CD4-positive, CD25-positive, alpha-beta regulatory T cell (primary cell): Measurements from ENCODE around the gene MINK1. TPM values are rescaled to one million over a fixed set of nuclear protein-coding genes. Genes with fewer than 3 reads are reported as not detected.
"Not testable (repeated sequence)": the region's sequence is repeated elsewhere in the genome, so short reads cannot be mapped to it uniquely, and the experiment has no call there.

Source experiments
- ATAC-seq, 2 donors: fragments of 150-1000 bp; cut with Tn5 transposase; one replicate each; pipeline ENCODE4 v1.10.0; 2021; ENCODE audit warnings: low read depth in 2 of 2, moderate number of reproducible peaks in 2 of 2, moderate library complexity in 1 of 2
- DNase-seq, 3 donors: peaks; one replicate each; pipeline versions ENCODE4 v3.0.0 to v3.0.0-alpha.2; 2012 to 2022; ENCODE audit warnings: mixed read lengths in 1 of 3
- H3K27ac ChIP-seq: one replicate; pipeline ENCODE4 v1.7.0; 2013; ENCODE audit warnings: mild to moderate bottlenecking, low read length; ENCODE audit not compliant: insufficient read depth, poor library complexity, severe bottlenecking
- H3K27me3 ChIP-seq: one replicate; pipeline ENCODE4 v1.7.0; 2013; ENCODE audit warnings: low read length; ENCODE audit not compliant: control insufficient read depth, insufficient read depth
- H3K36me3 ChIP-seq: one replicate; pipeline ENCODE4 v1.7.0; 2013; ENCODE audit warnings: mild to moderate bottlenecking, low read length, moderate library complexity; ENCODE audit not compliant: control insufficient read depth, insufficient read depth
- H3K4me1 ChIP-seq: 2 replicates; pipeline ENCODE4 v1.7.0; 2013; ENCODE audit warnings: mild to moderate bottlenecking, low read length; ENCODE audit not compliant: insufficient read depth, control insufficient read depth, poor library complexity, severe bottlenecking
- H3K4me3 ChIP-seq: one replicate; pipeline ENCODE4 v1.7.0; 2013; ENCODE audit warnings: low read depth, mild to moderate bottlenecking, low read length, moderate library complexity
- H3K9me3 ChIP-seq, 2 experiments: 1 replicate in 1 of 2; 2 replicates in 1 of 2; pipeline ENCODE4 v1.7.0; 2013; ENCODE audit warnings: low read length in 2 of 2, mild to moderate bottlenecking in 1 of 2, moderate library complexity in 1 of 2; ENCODE audit not compliant: control insufficient read depth in 2 of 2
- H3K27ac Mint-ChIP-seq, 3 donors: one replicate each; pipeline ENCODE4 v1.8.0; 2020 to 2022; ENCODE audit warnings: mild to moderate bottlenecking in 3 of 3, mixed read lengths in 3 of 3, moderate library complexity in 2 of 3
- H3K27me3 Mint-ChIP-seq: one replicate; pipeline ENCODE4 v1.8.0; 2022; ENCODE audit warnings: mild to moderate bottlenecking, mixed read lengths
- H3K36me3 Mint-ChIP-seq: one replicate; pipeline ENCODE4 v1.8.0; 2020; ENCODE audit warnings: mixed read lengths
- H3K4me1 Mint-ChIP-seq, 4 donors: one replicate each; pipeline ENCODE4 v1.8.0; 2020 to 2022; ENCODE audit warnings: mixed read lengths in 4 of 4, mild to moderate bottlenecking in 1 of 4
- H3K4me3 Mint-ChIP-seq, 4 donors: one replicate each; pipeline ENCODE4 v1.8.0; 2020 to 2022; ENCODE audit warnings: mild to moderate bottlenecking in 4 of 4, mixed read lengths in 4 of 4, moderate library complexity in 3 of 4
- H3K9me3 Mint-ChIP-seq, 7 donors: one replicate each; pipeline ENCODE4 v1.8.0; 2020 to 2022; ENCODE audit warnings: mixed read lengths in 7 of 7, mild to moderate bottlenecking in 3 of 7, moderate library complexity in 2 of 7
- polyA plus RNA-seq, 4 donors: library from polyadenylated mRNA; unstranded; fragments of 300-500 nt; fragmentation: Illumina TruSeq; gene quantifications; one replicate each; pipeline ENCODE4 v1.2.3, GENCODE V29; 2021
- total RNA-seq: library from RNA; stranded (reverse); gene quantifications from one replicate; pipeline ENCODE4 v1.2.3, GENCODE V29; 2022

The MINK1 gene
- total and polyA plus RNA-seq, 5 donors from 2014 or later, result 9.4 to 235 (median 13.2) TPM

- no peak for DNase-seq
- Histone ChIP-seq H3K9me3 (no peaks in the 10 kb centered on the region), H3K27ac (no peak overlapping the region), H3K4me3 (no peak overlapping the region), H3K36me3 (no peaks in the 10 kb centered on the region), H3K4me1 (no peaks in the 10 kb centered on the region), H3K27me3 (no peaks in the 10 kb centered on the region)
- Mint-ChIP-seq H3K4me3 (no peak overlapping the region), H3K9me3 (no peaks in the 10 kb centered on the region), H3K27me3 (no peaks in the 10 kb centered on the region), H3K36me3 (no peaks in the 10 kb centered on the region), H3K27ac (peak overlapping the region in 1 of 3 donors; percentile 29), H3K4me1 (no peaks in the 10 kb centered on the region)
- no peak for ATAC-seq
Observed at GRCh38 chr17:4920351-4921048, 87.4 kb downstream of the MINK1 start.

- peak overlapping the region in 1 of 3 donors; percentile 29 for H3K27ac Mint-ChIP-seq
- Histone ChIP-seq H3K36me3 (no peaks in the 10 kb centered on the region), H3K27me3 (no peaks in the 10 kb centered on the region), H3K27ac (no peak overlapping the region), H3K4me3 (no peak overlapping the region), H3K9me3 (no peaks in the 10 kb centered on the region), H3K4me1 (no peaks in the 10 kb centered on the region)
- H3K9me3 Mint-ChIP-seq, result no peaks in the 10 kb centered on the region
- no peak overlapping the region for H3K4me3 Mint-ChIP-seq
- peaks cover under 1% of the 10 kb centered on the region for H3K36me3 Mint-ChIP-seq
- no peaks in the 10 kb centered on the region for H3K4me1 Mint-ChIP-seq
- ATAC-seq (no peak), DNase-seq (no peak)
- H3K27me3 Mint-ChIP-seq, result no peaks in the 10 kb centered on the region
Observed at GRCh38 chr17:4921320-4921719, 88.2 kb downstream of the MINK1 start.

GRCh38 chr17:4926577-4927335 is 93.6 kb downstream of the MINK1 start:
- not testable (repeated sequence) for H3K27me3 ChIP-seq, H3K27ac Mint-ChIP-seq, H3K4me1 Mint-ChIP-seq, ATAC-seq, H3K9me3 Mint-ChIP-seq, H3K4me1 ChIP-seq, DNase-seq, H3K27me3 Mint-ChIP-seq, H3K27ac ChIP-seq, H3K4me3 Mint-ChIP-seq, H3K4me3 ChIP-seq, H3K36me3 ChIP-seq, H3K9me3 ChIP-seq
- peaks cover 21% of the 10 kb centered on the region for H3K36me3 Mint-ChIP-seq

GRCh38 chr17:4928881-4929280 is 95.7 kb downstream of the MINK1 start:
- H3K4me1 ChIP-seq, result peaks cover 3% of the 10 kb centered on the region
- Mint-ChIP-seq H3K36me3 (peaks cover 21% of the 10 kb centered on the region), H3K4me1 (peaks cover 0 to 14% (median 5%) of the 10 kb centered on the region in 4 donors), H3K27me3 (no peaks in the 10 kb centered on the region), H3K9me3 (no peaks in the 10 kb centered on the region), H3K27ac (peak overlapping the region in 2 of 3 donors; percentile 60 to 62), H3K4me3 (no peak overlapping the region)
- no peaks in the 10 kb centered on the region for H3K9me3 ChIP-seq
- H3K4me3 ChIP-seq, result no peak overlapping the region
- no peak overlapping the region for H3K27ac ChIP-seq
- H3K36me3 ChIP-seq, result no peaks in the 10 kb centered on the region
- ATAC-seq, result no peak
- DNase-seq, result no peak
- H3K27me3 ChIP-seq, result no peaks in the 10 kb centered on the region

- Histone ChIP-seq H3K27ac (no peak within 1 kb of the TSS), H3K27me3 (no peaks in the 10 kb centered on the region), H3K9me3 (no peaks in the 10 kb centered on the region), H3K4me1 (peaks cover 10% of the 10 kb centered on the region), H3K36me3 (no peaks in the 10 kb centered on the region), H3K4me3 (no peak within 1 kb of the TSS)
- peaks cover 19% of the 10 kb centered on the region for H3K36me3 Mint-ChIP-seq
- H3K9me3 Mint-ChIP-seq, result no peaks in the 10 kb centered on the region
- DNase-seq (no peak), ATAC-seq (no peak)
- peaks cover 0 to 30% (median 16%) of the 10 kb centered on the region in 4 donors for H3K4me1 Mint-ChIP-seq
- no peaks in the 10 kb centered on the region for H3K27me3 Mint-ChIP-seq
- peak within 1 kb of the TSS in 1 of 3 donors; percentile 51 for H3K27ac Mint-ChIP-seq
- no peak within 1 kb of the TSS for H3K4me3 Mint-ChIP-seq
Observed at GRCh38 chr17:4931963-4932362, 98.8 kb downstream of the MINK1 start, which contains the start of gene GP1BA. Gene GP1BA, plus strand, starts transcription at chr17:4932277. Its CDS starts 328 bp downstream, at chr17:4932605.

- H3K27ac Mint-ChIP-seq, result peak overlapping the region in 1 of 3 donors; percentile 51
- DNase-seq, result no peak
- ATAC-seq, result no peak
Observed at GRCh38 chr17:4932756-4933155, 99.6 kb downstream of the MINK1 start.

GRCh38 chr17:4933646-4934045 is 100.5 kb downstream of the MINK1 start:
- no peaks in the 10 kb centered on the region for H3K27me3 ChIP-seq
- H3K4me1 Mint-ChIP-seq, result peaks cover 0 to 43% (median 21%) of the 10 kb centered on the region in 4 donors
- H3K36me3 Mint-ChIP-seq, result peaks cover 19% of the 10 kb centered on the region
- peaks cover 13% of the 10 kb centered on the region for H3K4me1 ChIP-seq
- H3K4me3 ChIP-seq, result no peak overlapping the region
- H3K27ac Mint-ChIP-seq, result peak overlapping the region in 1 of 3 donors; percentile 90
- ATAC-seq (no peak), DNase-seq (no peak)
- H3K36me3 ChIP-seq, result peaks cover 7% of the 10 kb centered on the region
- no peaks in the 10 kb centered on the region for H3K9me3 ChIP-seq
- peak overlapping the region in 2 of 4 donors; percentile 56 to 75 for H3K4me3 Mint-ChIP-seq
- no peaks in the 10 kb centered on the region for H3K27me3 Mint-ChIP-seq
- H3K9me3 Mint-ChIP-seq, result no peaks in the 10 kb centered on the region
- H3K27ac ChIP-seq, result no peak overlapping the region

More at GRCh38 chr17:4932756-4933155, 99.6 kb downstream of the MINK1 start:
- H3K27ac ChIP-seq, result no peak overlapping the region
- H3K4me3 ChIP-seq, result no peak overlapping the region
- Mint-ChIP-seq H3K9me3 (no peaks in the 10 kb centered on the region), H3K27me3 (no peaks in the 10 kb centered on the region), H3K36me3 (peaks cover 19% of the 10 kb centered on the region), H3K4me1 (peaks cover 0 to 35% (median 16%) of the 10 kb centered on the region in 4 donors), H3K4me3 (no peak overlapping the region)
- H3K27me3 ChIP-seq, result no peaks in the 10 kb centered on the region
- no peaks in the 10 kb centered on the region for H3K9me3 ChIP-seq
- peaks cover 3% of the 10 kb centered on the region for H3K36me3 ChIP-seq
- peaks cover 10% of the 10 kb centered on the region for H3K4me1 ChIP-seq
